ENCODE data around the gene TRAPPC3.

The TRAPPC3 gene

GRCh38 chr1:36150296-36151133 is 1.2 kb upstream of the TRAPPC3 start:
- peak; percentile 96 for DNase-seq

GRCh38 chr1:36149973-36150295 is 648 bp upstream of the TRAPPC3 start:
- no peak for DNase-seq

- no peak for DNase-seq
These were observed 457 bp downstream of the TRAPPC3 start for GRCh38 chr1:36148821-36149236.

- DNase-seq: no peak
These were observed 4.9 kb downstream of the TRAPPC3 start for GRCh38 chr1:36144413-36144812.

- DNase-seq: no peak
These were observed 5.9 kb downstream of the TRAPPC3 start for GRCh38 chr1:36143424-36143823.

GRCh38 chr1:36142121-36142520 is 7.2 kb downstream of the TRAPPC3 start:
- peak; percentile 99 for DNase-seq

- DNase-seq: no peak
These were observed 9.8 kb downstream of the TRAPPC3 start for GRCh38 chr1:36139521-36139920.

- peak; percentile 94 for DNase-seq
These were observed 11.5 kb downstream of the TRAPPC3 start for GRCh38 chr1:36137776-36138175.

- no peak for DNase-seq
These were observed 12.1 kb downstream of the TRAPPC3 start for GRCh38 chr1:36137226-36137625.

- DNase-seq: no peak
These were observed 12.8 kb downstream of the TRAPPC3 start for GRCh38 chr1:36136535-36136934.

- no peak for DNase-seq
These were observed 13.5 kb downstream of the TRAPPC3 start for GRCh38 chr1:36135796-36136195.

GRCh38 chr1:36135330-36135667 is 14.0 kb downstream of the TRAPPC3 start:
- no peak for DNase-seq

- DNase-seq: peak; percentile 22
These were observed 14.6 kb downstream of the TRAPPC3 start for GRCh38 chr1:36134505-36135329.

- no peak for DNase-seq
These were observed 15.3 kb downstream of the TRAPPC3 start for GRCh38 chr1:36134031-36134430.

GRCh38 chr1:36133484-36133883 is 15.8 kb downstream of the TRAPPC3 start:
- peak; percentile 30 for DNase-seq

GRCh38 chr1:36132029-36132428 is 17.3 kb downstream of the TRAPPC3 start:
- no peak for DNase-seq

GRCh38 chr1:36128905-36129206 is 20.4 kb downstream of the TRAPPC3 start:
- no peak for DNase-seq

GRCh38 chr1:36128126-36128904 is 21.0 kb downstream of the TRAPPC3 start:
- DNase-seq: no peak

GRCh38 chr1:36126797-36127500 is 22.3 kb downstream of the TRAPPC3 start:
- DNase-seq: no peak

- no peak for DNase-seq
These were observed 23.1 kb downstream of the TRAPPC3 start for GRCh38 chr1:36126005-36126716.

- DNase-seq: no peak
These were observed 23.9 kb downstream of the TRAPPC3 start, which contains the start of gene COL8A2 for GRCh38 chr1:36125129-36125991. Gene COL8A2 (minus strand): TSS chr1:36125222. CDS start chr1:36100242, 24,980 bp downstream.
